B cell (primary cell): ENCODE data around the gene NDUFAF2. TPM values are rescaled to one million over a fixed set of nuclear protein-coding genes. Genes with fewer than 3 reads are reported as not detected.

Source experiments
- ATAC-seq: fragments of 200-7000 bp; cut with Tn5 transposase; one replicate; pipeline ENCODE4 v1.10.0; 2021; ENCODE audit warnings: low read depth, mild to moderate bottlenecking, moderate number of reproducible peaks, moderate library complexity
- CTCF ChIA-PET: fragments of 350-600 bp; sonication (Branson Sonifier 250); formaldehyde crosslinking; loops from one replicate; lab custom pipeline; 2021; ENCODE audit warnings: antibody characterized with exemption, inconsistent platforms; lab: Charles Lee
- POLR2A ChIA-PET: fragments of 350-600 bp; sonication (Branson Sonifier 250); formaldehyde crosslinking; loops from one replicate; lab custom pipeline; 2021; ENCODE audit warnings: antibody characterized with exemption; lab: Charles Lee
- DNase-seq: peaks from one replicate; pipeline ENCODE4 v3.0.0; 2013
- H2AFZ ChIP-seq: 2 replicates; pipeline ENCODE4 v1.6.1; 2012; ENCODE audit warnings: mild to moderate bottlenecking, low read depth, low read length; ENCODE audit not compliant: insufficient read depth, poor library complexity, severe bottlenecking
- H3K27ac ChIP-seq, 2 donors: 1 replicate in 1 of 2; 2 replicates in 1 of 2; pipeline ENCODE4 v1.5.1; 2012 to 2013; ENCODE audit warnings: low read length in 2 of 2, mild to moderate bottlenecking in 2 of 2, moderate library complexity in 1 of 2
- H3K27me3 ChIP-seq, 4 experiments: fragments of 200-600 bp in 1 of 4; sonication (generic) in 1 of 4; replicated peaks in 1 of 4; 1 replicate in 2 of 4; 2 replicates in 2 of 4; pipeline versions ENCODE4 v1.6.1 to v1.7.0; 2013 to 2016; ENCODE audit warnings: low read length in 3 of 4, mild to moderate bottlenecking in 2 of 4, mixed read lengths in 1 of 4, moderate library complexity in 1 of 4; ENCODE audit not compliant: insufficient read depth in 4 of 4, control insufficient read depth in 3 of 4; ENCODE audit errors: control extremely low read depth in 1 of 4
- H3K36me3 ChIP-seq, 2 experiments: replicated peaks in 1 of 2; 1 replicate in 1 of 2; 2 replicates in 1 of 2; pipeline versions ENCODE4 v1.6.1 to v1.7.1; 2013; ENCODE audit warnings: low read length in 1 of 2; ENCODE audit not compliant: insufficient read depth in 2 of 2, control insufficient read depth in 1 of 2; ENCODE audit errors: control extremely low read depth in 1 of 2, extremely low read depth in 1 of 2
- H3K4me1 ChIP-seq, 2 donors: fragments of 200-600 bp in 1 of 2; sonication (generic) in 1 of 2; 1 replicate in 1 of 2; 2 replicates in 1 of 2; pipeline versions ENCODE4 v1.5.1 to v1.6.1; 2013 to 2017; ENCODE audit warnings: low read length in 2 of 2; ENCODE audit not compliant: control insufficient read depth in 2 of 2, insufficient read depth in 2 of 2
- H3K4me2 ChIP-seq: replicated peaks from 2 replicates; pipeline ENCODE3; 2012; ENCODE audit warnings: mild to moderate bottlenecking, low read depth, low read length; ENCODE audit not compliant: poor library complexity, severe bottlenecking
- H3K4me3 ChIP-seq, 5 experiments: fragments of 200-600 bp in 1 of 5; sonication (generic) in 1 of 5; 1 replicate in 3 of 5; 2 replicates in 2 of 5; pipeline versions ENCODE4 v1.5.1 to v1.7.0; 2011 to 2016; ENCODE audit warnings: low read length in 4 of 5, mild to moderate bottlenecking in 4 of 5, low read depth in 2 of 5, control low read depth in 1 of 5, moderate library complexity in 1 of 5; ENCODE audit not compliant: insufficient read depth in 1 of 5; ENCODE audit errors: control extremely low read depth in 1 of 5, extremely low read depth in 1 of 5
- H3K79me2 ChIP-seq: fragments of 200-600 bp; sonication (generic); one replicate; pipeline ENCODE4 v1.6.0; 2016; ENCODE audit warnings: low read length; ENCODE audit not compliant: control insufficient read depth, insufficient read depth
- H3K9ac ChIP-seq: fragments of 200-600 bp; sonication (generic); 2 replicates; pipeline ENCODE4 v1.6.1; 2017; ENCODE audit warnings: mild to moderate bottlenecking, low read length, moderate library complexity
- H3K9me3 ChIP-seq, 3 donors: one replicate each; pipeline versions ENCODE4 v1.6.1 to v1.7.1; 2013; ENCODE audit warnings: low read length in 2 of 3; ENCODE audit not compliant: control insufficient read depth in 2 of 3, insufficient read depth in 1 of 3; ENCODE audit errors: control extremely low read depth in 1 of 3
- H4K20me1 ChIP-seq: 2 replicates; pipeline ENCODE4 v1.6.0; 2012; ENCODE audit warnings: mild to moderate bottlenecking, low read length; ENCODE audit not compliant: insufficient read depth, control insufficient read depth, poor library complexity, severe bottlenecking
- H3K27ac Mint-ChIP-seq: one replicate; pipeline ENCODE4 v1.8.0; 2021; ENCODE audit warnings: mixed read lengths
- H3K27me3 Mint-ChIP-seq: one replicate; pipeline ENCODE4 v1.8.0; 2021; ENCODE audit warnings: mixed read lengths
- H3K4me1 Mint-ChIP-seq: one replicate; pipeline ENCODE4 v1.8.0; 2021; ENCODE audit warnings: mixed read lengths
- H3K4me3 Mint-ChIP-seq: one replicate; pipeline ENCODE4 v1.8.0; 2021; ENCODE audit warnings: mixed read lengths
- H3K9me3 Mint-ChIP-seq: one replicate; pipeline ENCODE4 v1.8.0; 2022; ENCODE audit warnings: mixed read lengths; ENCODE audit not compliant: insufficient read depth
- CTCF ChIP-seq: fragments of 200-600 bp; IDR thresholded peaks from one replicate; pipeline ENCODE4 v1.8.0; 2022; ENCODE audit warnings: antibody characterized with exemption, mild to moderate bottlenecking
- EZH2 ChIP-seq: IDR thresholded peaks from 2 replicates; pipeline ENCODE4 v1.6.1; 2012; ENCODE audit warnings: borderline replicate concordance, low read depth, mild to moderate bottlenecking, moderate library complexity, low read length; ENCODE audit not compliant: insufficient read depth, poor library complexity, severe bottlenecking
- WGBS: methylation state at CpG from one replicate; pipeline ENCODE4 v1.1.5; 2013; ENCODE audit warnings: missing lambda C conversion rate; ENCODE audit not compliant: insufficient coverage; 5-methylcytosine and 5-hydroxymethylcytosine counted together
- intact Hi-C: fragments of 100-400 bp; cut with micrococcal nuclease; formaldehyde crosslinking; loops from one replicate; pipeline ENCODE4 v1.10.0; 2022
- polyA plus RNA-seq: library from polyadenylated mRNA; depleted of rRNA; stranded (reverse); fragments of >200 nt; gene quantifications from 2 replicates; pipeline ENCODE4 v1.2.3, GENCODE V29; 2012
- total RNA-seq, 2 donors: library from RNA; stranded (reverse); fragments of 120-200 nt in 1 of 2; gene quantifications; 1 replicate in 1 of 2; 2 replicates in 1 of 2; pipeline versions ENCODE4 v1.2.3 to v1.2.4, GENCODE V29; 2013 to 2022

NDUFAF2 gene
- total and polyA plus RNA-seq, 2 donors (not counting 1 experiment from before 2014, with no cell fraction given): 6.3 to 9.7 TPM

- no CpG with 5 or more reads among the region's 4 CpGs for WGBS
- Mint-ChIP-seq H3K4me3 (no peak overlapping the region), H3K27me3 (no peaks in the 10 kb centered on the region), H3K4me1 (peaks cover 18% of the 10 kb centered on the region), H3K27ac (no peak overlapping the region), H3K9me3 (no peaks in the 10 kb centered on the region)
- H3K4me2 ChIP-seq: no peak overlapping the region
- no peaks in the 10 kb centered on the region for H3K36me3 ChIP-seq
- H2AFZ ChIP-seq: no peak overlapping the region
- peaks cover 10 to 19% of the 10 kb centered on the region in 2 donors for H3K4me1 ChIP-seq
- no peak for TF ChIP-seq EZH2
- no peak for TF ChIP-seq CTCF
- H3K27me3 ChIP-seq: no peaks in the 10 kb centered on the region
- no peak overlapping the region for H3K27ac ChIP-seq
- no peaks in the 10 kb centered on the region for H3K9me3 ChIP-seq
- ChIA-PET CTCF (interaction anchor here (0.5 to 1.5 kb wide), 3 partner anchors 11 to 480 kb away, joined by 3 read pairs; no protein-coding TSS in a partner anchor), POLR2A (no interaction called here)
- intact Hi-C loops: no loop called here
- no peak for ATAC-seq
- H4K20me1 ChIP-seq: no peaks in the 10 kb centered on the region
- H3K79me2 ChIP-seq: no peaks in the 10 kb centered on the region
- no peak overlapping the region for H3K4me3 ChIP-seq
- DNase-seq: no peak
- H3K9ac ChIP-seq: no peak overlapping the region
Observed at GRCh38 chr5:61178702-61179101, 233.7 kb downstream of the NDUFAF2 start.

- Histone ChIP-seq H3K27ac (no peak overlapping the region), H4K20me1 (no peaks in the 10 kb centered on the region), H3K9ac (peak overlapping the region; percentile 26), H3K4me3 (peak overlapping the region in 2 of 5 experiments; percentile 2 to 3), H3K4me1 (peaks cover 10 to 19% of the 10 kb centered on the region in 2 donors), H3K36me3 (no peaks in the 10 kb centered on the region), H3K4me2 (peak overlapping the region; percentile 42), H3K79me2 (no peaks in the 10 kb centered on the region), H3K9me3 (no peaks in the 10 kb centered on the region), H2AFZ (peak overlapping the region; percentile 37), H3K27me3 (no peaks in the 10 kb centered on the region)
- Mint-ChIP-seq H3K27ac (no peak overlapping the region), H3K27me3 (no peaks in the 10 kb centered on the region), H3K9me3 (no peaks in the 10 kb centered on the region), H3K4me3 (peak overlapping the region; percentile 23), H3K4me1 (peaks cover 18% of the 10 kb centered on the region)
- intact Hi-C loops: no loop called here
- ATAC-seq (no peak), DNase-seq (no peak)
- ChIA-PET CTCF (no interaction called here), POLR2A (no interaction called here)
- TF ChIP-seq EZH2 (no peak), CTCF (no peak)
- no CpG with 5 or more reads among the region's 2 CpGs for WGBS
Observed at GRCh38 chr5:61180886-61181285, 235.9 kb downstream of the NDUFAF2 start.
